HL-60 (cell line): ENCODE data around the gene TNRC18.

ENCODE experiments used
- DNase-seq, 2 experiments: peaks; one replicate each; pipeline ENCODE4 v3.0.0-alpha.2; 2010 to 2020; ENCODE audit warnings: low read depth in 1 of 2, low spot score in 1 of 2
- H3K27ac ChIP-seq: fragments of 250-450 bp; sonication (Bioruptor Pico); replicated peaks from 2 replicates; pipeline ENCODE4 v1.5.1; 2020; ENCODE audit warnings: mild to moderate bottlenecking, moderate library complexity
- H3K27me3 ChIP-seq: fragments of 250-450 bp; sonication (Bioruptor Pico); 2 replicates; pipeline ENCODE4 v1.5.1; 2021; ENCODE audit warnings: mild to moderate bottlenecking, moderate library complexity; ENCODE audit not compliant: insufficient read depth, poor library complexity, severe bottlenecking
- H3K4me3 ChIP-seq: replicated peaks from 2 replicates; pipeline ENCODE4 v1.5.1; 2011; ENCODE audit warnings: mild to moderate bottlenecking, control low read depth, low read length; ENCODE audit not compliant: insufficient read depth
- GABPA ChIP-seq: IDR thresholded peaks from 2 replicates; pipeline ENCODE4 v1.6.1; 2012; ENCODE audit warnings: low read depth
- POLR2AphosphoS5 ChIP-seq: IDR thresholded peaks from 2 replicates; pipeline ENCODE4 v1.6.1; 2012; ENCODE audit warnings: low read depth
- SPI1 ChIP-seq: IDR thresholded peaks from 2 replicates; pipeline ENCODE4 v1.6.1; 2012; ENCODE audit warnings: low read depth, mild to moderate bottlenecking, borderline replicate concordance
- TF ChIP-seq, protein P1 (sequence below): IDR thresholded peaks from 2 replicates; pipeline ENCODE4 v1.6.1; 2012; ENCODE audit warnings: low read depth; ENCODE audit not compliant: insufficient replicate concordance
- TF ChIP-seq, protein P2 (sequence below): IDR thresholded peaks from one replicate; pipeline ENCODE4 v1.5.1; 2011; ENCODE audit warnings: low read length, control low read depth, inconsistent platforms; ENCODE audit not compliant: insufficient read depth

The TNRC18 gene

DNA sequence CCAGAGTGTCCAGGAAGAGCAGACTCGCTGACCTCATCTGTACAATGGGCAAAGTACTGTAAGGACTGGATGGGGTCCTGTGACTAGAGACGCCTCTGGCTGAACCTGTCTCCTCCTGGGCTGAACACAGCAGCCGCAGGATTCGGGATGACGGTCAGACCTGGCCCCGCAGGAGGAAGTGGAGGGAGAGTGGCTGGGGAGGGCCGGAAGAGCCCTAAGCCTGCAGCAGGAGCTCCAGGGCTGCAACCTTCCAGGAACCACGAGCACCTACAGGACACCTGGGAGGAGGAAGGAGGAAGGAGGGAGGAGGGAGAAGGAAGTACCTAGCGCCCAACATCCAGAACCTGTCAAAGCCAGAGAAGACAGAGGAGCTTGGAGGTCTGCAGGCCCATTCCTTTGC lies 30.3 kb downstream of the TNRC18 start:
- no peaks in the 10 kb centered on the region for H3K27me3 ChIP-seq
- no peak overlapping the region for H3K27ac ChIP-seq
- H3K4me3 ChIP-seq = no peak overlapping the region
- no peak for TF ChIP-seq POLR2AphosphoS5
- TF ChIP-seq, protein P1, sequence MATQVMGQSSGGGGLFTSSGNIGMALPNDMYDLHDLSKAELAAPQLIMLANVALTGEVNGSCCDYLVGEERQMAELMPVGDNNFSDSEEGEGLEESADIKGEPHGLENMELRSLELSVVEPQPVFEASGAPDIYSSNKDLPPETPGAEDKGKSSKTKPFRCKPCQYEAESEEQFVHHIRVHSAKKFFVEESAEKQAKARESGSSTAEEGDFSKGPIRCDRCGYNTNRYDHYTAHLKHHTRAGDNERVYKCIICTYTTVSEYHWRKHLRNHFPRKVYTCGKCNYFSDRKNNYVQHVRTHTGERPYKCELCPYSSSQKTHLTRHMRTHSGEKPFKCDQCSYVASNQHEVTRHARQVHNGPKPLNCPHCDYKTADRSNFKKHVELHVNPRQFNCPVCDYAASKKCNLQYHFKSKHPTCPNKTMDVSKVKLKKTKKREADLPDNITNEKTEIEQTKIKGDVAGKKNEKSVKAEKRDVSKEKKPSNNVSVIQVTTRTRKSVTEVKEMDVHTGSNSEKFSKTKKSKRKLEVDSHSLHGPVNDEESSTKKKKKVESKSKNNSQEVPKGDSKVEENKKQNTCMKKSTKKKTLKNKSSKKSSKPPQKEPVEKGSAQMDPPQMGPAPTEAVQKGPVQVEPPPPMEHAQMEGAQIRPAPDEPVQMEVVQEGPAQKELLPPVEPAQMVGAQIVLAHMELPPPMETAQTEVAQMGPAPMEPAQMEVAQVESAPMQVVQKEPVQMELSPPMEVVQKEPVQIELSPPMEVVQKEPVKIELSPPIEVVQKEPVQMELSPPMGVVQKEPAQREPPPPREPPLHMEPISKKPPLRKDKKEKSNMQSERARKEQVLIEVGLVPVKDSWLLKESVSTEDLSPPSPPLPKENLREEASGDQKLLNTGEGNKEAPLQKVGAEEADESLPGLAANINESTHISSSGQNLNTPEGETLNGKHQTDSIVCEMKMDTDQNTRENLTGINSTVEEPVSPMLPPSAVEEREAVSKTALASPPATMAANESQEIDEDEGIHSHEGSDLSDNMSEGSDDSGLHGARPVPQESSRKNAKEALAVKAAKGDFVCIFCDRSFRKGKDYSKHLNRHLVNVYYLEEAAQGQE = no peak
- TF ChIP-seq GABPA = no peak
- peak; percentile 59; the same call in 1 of the 2 replicates for TF ChIP-seq SPI1
- TF ChIP-seq, protein P2, sequence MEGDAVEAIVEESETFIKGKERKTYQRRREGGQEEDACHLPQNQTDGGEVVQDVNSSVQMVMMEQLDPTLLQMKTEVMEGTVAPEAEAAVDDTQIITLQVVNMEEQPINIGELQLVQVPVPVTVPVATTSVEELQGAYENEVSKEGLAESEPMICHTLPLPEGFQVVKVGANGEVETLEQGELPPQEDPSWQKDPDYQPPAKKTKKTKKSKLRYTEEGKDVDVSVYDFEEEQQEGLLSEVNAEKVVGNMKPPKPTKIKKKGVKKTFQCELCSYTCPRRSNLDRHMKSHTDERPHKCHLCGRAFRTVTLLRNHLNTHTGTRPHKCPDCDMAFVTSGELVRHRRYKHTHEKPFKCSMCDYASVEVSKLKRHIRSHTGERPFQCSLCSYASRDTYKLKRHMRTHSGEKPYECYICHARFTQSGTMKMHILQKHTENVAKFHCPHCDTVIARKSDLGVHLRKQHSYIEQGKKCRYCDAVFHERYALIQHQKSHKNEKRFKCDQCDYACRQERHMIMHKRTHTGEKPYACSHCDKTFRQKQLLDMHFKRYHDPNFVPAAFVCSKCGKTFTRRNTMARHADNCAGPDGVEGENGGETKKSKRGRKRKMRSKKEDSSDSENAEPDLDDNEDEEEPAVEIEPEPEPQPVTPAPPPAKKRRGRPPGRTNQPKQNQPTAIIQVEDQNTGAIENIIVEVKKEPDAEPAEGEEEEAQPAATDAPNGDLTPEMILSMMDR = no peak
- peak in 1 of 2 experiments; percentile 67 for DNase-seq

DNA sequence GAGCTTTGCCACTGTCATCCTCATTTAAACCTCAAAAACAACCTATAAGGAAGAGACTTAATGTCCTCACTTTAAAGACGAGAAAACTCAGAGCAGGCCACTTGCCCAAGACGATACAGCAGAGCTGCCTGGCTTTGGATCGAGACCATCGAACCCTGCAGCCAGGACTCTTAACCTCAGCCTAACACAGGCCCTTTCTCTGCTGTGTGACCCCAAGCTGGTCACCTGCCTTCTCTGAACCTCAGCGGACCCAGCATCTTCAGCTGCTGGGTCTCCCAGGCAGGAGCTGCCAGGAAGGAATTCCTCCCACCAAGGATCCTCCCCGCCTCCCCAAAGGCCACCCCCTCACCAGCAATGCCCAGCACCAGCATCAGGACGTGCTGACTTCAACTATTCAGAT lies 32.7 kb downstream of the TNRC18 start:
- DNase-seq = no peak
- no peak overlapping the region for H3K27ac ChIP-seq
- TF ChIP-seq SPI1 = no peak
- TF ChIP-seq GABPA = no peak
- TF ChIP-seq, protein P1 = no peak
- TF ChIP-seq POLR2AphosphoS5 = no peak
- TF ChIP-seq, protein P2 = no peak

DNA sequence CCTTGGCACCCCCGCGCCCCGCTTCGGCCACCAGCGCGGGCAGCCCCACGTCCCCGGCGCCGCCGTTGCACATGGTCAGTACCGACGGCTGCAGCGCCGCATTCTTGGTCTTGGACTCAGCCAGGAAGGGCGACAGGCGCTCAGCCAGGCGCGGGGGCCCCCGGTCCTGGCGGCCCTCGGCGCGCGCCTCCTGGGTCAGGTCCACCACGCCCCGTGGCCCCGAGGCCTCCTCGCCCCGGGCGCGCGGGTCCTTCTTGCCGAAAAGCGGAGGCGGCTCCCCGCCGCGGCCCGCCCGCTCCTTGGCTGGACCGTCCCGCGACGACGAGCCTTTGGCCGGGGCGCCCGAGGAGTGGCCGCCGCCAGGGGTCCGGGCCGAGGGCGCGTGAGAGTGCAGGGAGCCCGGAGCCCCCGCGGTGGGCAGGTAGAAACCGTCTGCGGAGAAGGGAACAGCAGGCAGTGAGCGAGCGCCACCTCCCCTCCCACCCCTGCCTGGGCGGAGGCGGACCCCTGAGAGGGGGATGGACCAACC lies 34.7 kb downstream of the TNRC18 start:
- H3K4me3 ChIP-seq = no peak overlapping the region
- TF ChIP-seq, protein P2 = no peak
- TF ChIP-seq GABPA = no peak
- TF ChIP-seq POLR2AphosphoS5 = no peak
- TF ChIP-seq, protein P1 = no peak
- no peak for TF ChIP-seq SPI1
- DNase-seq = no peak
- no peak overlapping the region for H3K27ac ChIP-seq
- no peaks in the 10 kb centered on the region for H3K27me3 ChIP-seq

More for the DNA sequence above, 32.7 kb downstream of the TNRC18 start:
- Histone ChIP-seq H3K4me3 (no peak overlapping the region), H3K27me3 (no peaks in the 10 kb centered on the region)
